HCT116 (cell line): ENCODE measurements around the gene ACTN1. TPM values are rescaled to one million over a fixed set of nuclear protein-coding genes. Genes with fewer than 3 reads are reported as not detected.

ENCODE experiments used
- ATAC-seq: fragments of 200-7000 bp; cut with Tn5 transposase; 2 replicates; pipeline ENCODE4 v1.9.1; 2020; ENCODE audit warnings: mild to moderate bottlenecking, moderate library complexity
- BruUV-seq: library from RNA; stranded (reverse); fragments of 400-500 nt; replicated peaks from 2 replicates; lab custom pipeline; 2021; lab: Mats Ljungman, UMichigan
- CTCF ChIA-PET: fragments of 300-600 bp; sonication (Branson Sonifier 250); formaldehyde crosslinking; loops from one replicate; lab custom pipeline; 2021; ENCODE audit warnings: antibody characterized with exemption; lab: Charles Lee
- POLR2A ChIA-PET: fragments of 300-600, 350-600 bp; sonication (Branson Sonifier 250); formaldehyde crosslinking; loops from one replicate; lab custom pipeline; 2021; ENCODE audit warnings: antibody characterized with exemption; lab: Charles Lee
- RAD21 ChIA-PET, 2 experiments: fragments of 300-600 bp; sonication (Branson Sonifier 250); formaldehyde crosslinking; loops; one replicate each; lab custom pipeline; 2023; ENCODE audit warnings: low total read pairs in 2 of 2; ENCODE audit not compliant: uncharacterized antibody in 2 of 2, unreplicated experiment in 2 of 2, low non-redundant PET in 1 of 2; lab: Charles Lee
- DNase-seq: peaks from one replicate; pipeline ENCODE4 v3.0.0-alpha.2; 2010; ENCODE audit warnings: low read depth, low spot score
- H2AFZ ChIP-seq: fragments of 200-600 bp; shearing (Covaris generic), sonication (generic); 2 replicates; pipeline ENCODE4 v1.6.1; 2017; ENCODE audit warnings: low read depth, mixed run types, mixed read lengths, antibody characterized with exemption, low read length; ENCODE audit not compliant: poor library complexity, severe bottlenecking
- H3K27ac ChIP-seq: 2 replicates; pipeline ENCODE4 v1.5.1; 2012; ENCODE audit warnings: low read depth, low read length
- H3K27me3 ChIP-seq: fragments of 200-600 bp; sonication (generic); 2 replicates; pipeline ENCODE4 v1.6.1; 2016; ENCODE audit warnings: mixed run types, low read length, mixed read lengths; ENCODE audit not compliant: insufficient read depth
- H3K36me3 ChIP-seq, 2 experiments: fragments of 200-500 bp in 1 of 2; fragments of 200-600 bp in 1 of 2; sonication (Bioruptor generic) in 1 of 2; sonication (generic) in 1 of 2; 2 replicates each; pipeline versions ENCODE4 v1.5.1 to v1.6.1; 2014 to 2016; ENCODE audit warnings: low read length in 2 of 2, inconsistent platforms in 1 of 2, mixed read lengths in 1 of 2, mixed run types in 1 of 2; ENCODE audit not compliant: insufficient read depth in 2 of 2, control insufficient read depth in 1 of 2
- H3K4me1 ChIP-seq, 2 experiments: fragments of 200-600 bp in 1 of 2; sonication (generic) in 1 of 2; 2 replicates each; pipeline versions ENCODE4 v1.5.1 to v1.6.1; 2012 to 2017; ENCODE audit warnings: low read length in 2 of 2, inconsistent platforms in 1 of 2, mild to moderate bottlenecking in 1 of 2, mixed read lengths in 1 of 2, mixed run types in 1 of 2, moderate library complexity in 1 of 2; ENCODE audit not compliant: insufficient read depth in 2 of 2, control insufficient read depth in 1 of 2
- H3K4me2 ChIP-seq: fragments of 200-600 bp; sonication (generic); 2 replicates; pipeline ENCODE4 v1.6.1; 2017; ENCODE audit warnings: mixed run types, low read length, mixed read lengths
- H3K4me3 ChIP-seq, 2 experiments: fragments of 200-600 bp in 1 of 2; sonication (generic) in 1 of 2; replicated peaks in 1 of 2; 2 replicates each; pipeline ENCODE4 v1.5.1; 2011 to 2016; ENCODE audit warnings: low read length in 2 of 2, control low read depth in 1 of 2, low read depth in 1 of 2, mild to moderate bottlenecking in 1 of 2, mixed read lengths in 1 of 2, mixed run types in 1 of 2
- H3K79me2 ChIP-seq: fragments of 200-600 bp; sonication (generic); 2 replicates; pipeline ENCODE4 v1.6.1; 2017; ENCODE audit warnings: mild to moderate bottlenecking, mixed run types, low read length, moderate library complexity, mixed read lengths; ENCODE audit not compliant: insufficient read depth
- H3K9ac ChIP-seq: fragments of 200-600 bp; sonication (generic); 2 replicates; pipeline ENCODE4 v1.6.1; 2016; ENCODE audit warnings: low read length, mixed read lengths
- H3K9me2 ChIP-seq: fragments of 200-600 bp; sonication (generic), shearing (Covaris generic); 2 replicates; pipeline ENCODE4 v1.6.1; 2017; ENCODE audit warnings: mixed run types, mild to moderate bottlenecking, moderate library complexity; ENCODE audit not compliant: insufficient read depth
- H3K9me3 ChIP-seq, 2 experiments: fragments of 200-500 bp in 1 of 2; fragments of 200-600 bp in 1 of 2; sonication (Bioruptor generic) in 1 of 2; sonication (generic) in 1 of 2; 2 replicates each; pipeline ENCODE4 v1.6.1; 2014 to 2017; ENCODE audit warnings: low read length in 2 of 2, mixed read lengths in 2 of 2, inconsistent platforms in 1 of 2, low read depth in 1 of 2, mild to moderate bottlenecking in 1 of 2, mixed run types in 1 of 2, moderate library complexity in 1 of 2; ENCODE audit not compliant: control insufficient read depth in 1 of 2, insufficient read depth in 1 of 2
- H4K20me1 ChIP-seq: fragments of 200-600 bp; sonication (generic), shearing (Covaris generic); 2 replicates; pipeline ENCODE4 v1.6.1; 2017; ENCODE audit warnings: mixed run types, mild to moderate bottlenecking, moderate library complexity; ENCODE audit not compliant: insufficient read depth
- ATF3 ChIP-seq: IDR thresholded peaks from 2 replicates; pipeline ENCODE4 v1.6.1; 2012
- CEBPB ChIP-seq: IDR thresholded peaks from 2 replicates; pipeline ENCODE4 v1.6.1; 2012; ENCODE audit warnings: low read depth
- EZH2 ChIP-seq: fragments of 200-600 bp; sonication (generic); IDR thresholded peaks from 2 replicates; pipeline ENCODE4 v1.6.1; 2017; ENCODE audit warnings: antibody characterized with exemption, mixed run types
- MAX ChIP-seq: IDR thresholded peaks from 2 replicates; pipeline ENCODE4 v1.6.1; 2012
- POLR2A ChIP-seq: IDR thresholded peaks from 2 replicates; pipeline ENCODE4 v1.7.0; 2011; ENCODE audit warnings: borderline replicate concordance; ENCODE audit not compliant: insufficient read depth, insufficient read length; ENCODE audit errors: extremely low read depth
- POLR2AphosphoS5 ChIP-seq: IDR thresholded peaks from 2 replicates; pipeline ENCODE4 v1.6.1; 2011; ENCODE audit warnings: mild to moderate bottlenecking, low read depth, low read length, moderate library complexity
- SIN3A ChIP-seq: IDR thresholded peaks from 2 replicates; pipeline ENCODE4 v1.6.1; 2012; ENCODE audit warnings: low read depth
- SP1 ChIP-seq: IDR thresholded peaks from 2 replicates; pipeline ENCODE4 v1.6.1; 2012; ENCODE audit warnings: low read depth
- SRF ChIP-seq: IDR thresholded peaks from 2 replicates; pipeline ENCODE4 v1.6.1; 2012; ENCODE audit warnings: low read depth
- TCF7L2 ChIP-seq: IDR thresholded peaks from 2 replicates; pipeline ENCODE4 v1.7.0; 2011; ENCODE audit warnings: borderline replicate concordance, inconsistent platforms; ENCODE audit not compliant: insufficient read depth, insufficient read length; ENCODE audit errors: extremely low read depth
- YY1 ChIP-seq: IDR thresholded peaks from 2 replicates; pipeline ENCODE4 v1.6.1; 2011; ENCODE audit warnings: low read length, low read depth, moderate library complexity, mild to moderate bottlenecking; ENCODE audit not compliant: insufficient replicate concordance; ENCODE audit errors: extremely low read depth
- ZFX ChIP-seq: fragments of 450-650 bp; IDR thresholded peaks from 2 replicates; pipeline ENCODE4 v1.6.1; 2017
- ZNF274 ChIP-seq: fragments of 200-500 bp; sonication (Bioruptor generic); IDR thresholded peaks from 2 replicates; pipeline ENCODE4 v1.6.1; 2014; ENCODE audit warnings: mild to moderate bottlenecking, low read depth, low read length, inconsistent platforms
- intact Hi-C: fragments of 100-400 bp; cut with micrococcal nuclease; formaldehyde crosslinking; loops from 2 replicates; pipeline ENCODE4 v1.10.0; 2022
- total RNA-seq: library from RNA; stranded (reverse); gene quantifications from one replicate; pipeline ENCODE4 v1.2.1, GENCODE V29; 2021; ENCODE audit not compliant: unreplicated experiment

ACTN1 gene
- total RNA-seq, 1 experiment from 2014 or later: 123 TPM

GRCh38 chr14:68846466-68846865 is 132.6 kb downstream of the ACTN1 start:
- intact Hi-C loops: loop anchor here (10.0 kb wide), 1 partner anchor 1012 kb away; no protein-coding TSS in a partner anchor
- RAD21 ChIA-PET: no interaction called here
- H3K27me3 ChIP-seq: no peaks in the 10 kb centered on the region

GRCh38 chr14:68844210-68844545 is 134.9 kb downstream of the ACTN1 start:
- ChIA-PET RAD21 (interaction anchor here (0.5 to 1.4 kb wide), 4 partner anchors 25 to 595 kb away, joined by 3 to 4 read pairs (median 4); no protein-coding TSS in a partner anchor), POLR2A (interaction anchor here (0.6 kb wide), 1 partner anchor 9 kb away, joined by 4 read pairs; no protein-coding TSS in a partner anchor), CTCF (interaction anchor here (0.6 to 1.7 kb wide), 28 partner anchors 9 to 1009 kb away, joined by 3 to 13 read pairs (median 6); no protein-coding TSS in a partner anchor)
- no peaks in the 10 kb centered on the region for H3K79me2 ChIP-seq
- H3K4me1 ChIP-seq: peaks cover 6 to 9% of the 10 kb centered on the region in 2 experiments
- DNase-seq (no peak), ATAC-seq (peak; percentile 14; the same call in 1 of the 2 replicates)
- peak overlapping the region in 1 of 2 experiments; percentile 50; a peak in 1 of 4 replicates for H3K4me3 ChIP-seq
- BruUV-seq: no TSS peak
- intact Hi-C loops: loop anchor here (10.0 kb wide), 1 partner anchor 1009 kb away; no protein-coding TSS in a partner anchor
- H3K27ac ChIP-seq: no peak overlapping the region
- peak overlapping the region; percentile 100 for H2AFZ ChIP-seq
- H3K9ac ChIP-seq: no peak overlapping the region
- H3K4me2 ChIP-seq: peak overlapping the region; percentile 86
- TF ChIP-seq CEBPB: no peak
- no peak for TF ChIP-seq ZFX
- TF ChIP-seq SRF: no peak
- TF ChIP-seq ZNF274: no peak
- TF ChIP-seq POLR2A: no peak
- no peak for TF ChIP-seq SP1
- TF ChIP-seq, all 23 proteins: peak for 0
- Histone ChIP-seq H3K36me3 (no peaks in the 10 kb centered on the region), H3K27me3 (no peaks in the 10 kb centered on the region), H3K9me2 (no peaks in the 10 kb centered on the region), H4K20me1 (no peaks in the 10 kb centered on the region), H3K9me3 (no peaks in the 10 kb centered on the region)

More at GRCh38 chr14:68846466-68846865, 132.6 kb downstream of the ACTN1 start:
- H3K4me3 ChIP-seq: no peak overlapping the region
- H3K9ac ChIP-seq: no peak overlapping the region
- no peaks in the 10 kb centered on the region for H3K9me2 ChIP-seq
- no TSS peak for BruUV-seq
- TF ChIP-seq EZH2 (no peak), MAX (no peak), SRF (no peak), ZFX (no peak), SIN3A (no peak), ATF3 (no peak), TCF7L2 (no peak), ZNF274 (no peak), POLR2AphosphoS5 (no peak), CEBPB (no peak), YY1 (no peak)
- H3K9me3 ChIP-seq: no peaks in the 10 kb centered on the region
- ChIA-PET POLR2A (no interaction called here), CTCF (no interaction called here)
- no peaks in the 10 kb centered on the region for H3K36me3 ChIP-seq
- ATAC-seq: no peak
- H3K27ac ChIP-seq: no peak overlapping the region
- H3K79me2 ChIP-seq: no peaks in the 10 kb centered on the region
- H2AFZ ChIP-seq: no peak overlapping the region
- H3K4me2 ChIP-seq: no peak overlapping the region
- H4K20me1 ChIP-seq: no peaks in the 10 kb centered on the region
- H3K4me1 ChIP-seq: peaks cover 6 to 9% of the 10 kb centered on the region in 2 experiments
- no peak for DNase-seq
